MM.1S (cell line): ENCODE measurements around the gene DVL1.

ENCODE experiments used
- DNase-seq: peaks from one replicate; pipeline ENCODE4 v3.0.0-alpha.2; 2015
- H2AFZ ChIP-seq: fragments of 300-600 bp; sonication (generic); 2 replicates; pipeline ENCODE4 v1.6.0; 2016; ENCODE audit warnings: antibody characterized with exemption, low read length
- H3F3A ChIP-seq: fragments of 300-600 bp; sonication (generic); 2 replicates; pipeline ENCODE4 v1.6.1; 2016; ENCODE audit warnings: mild to moderate bottlenecking, antibody characterized with exemption, low read length, moderate library complexity, mixed read lengths; ENCODE audit not compliant: insufficient read depth
- H3K27ac ChIP-seq: fragments of 300-600 bp; sonication (generic); 2 replicates; pipeline ENCODE4 v1.5.1; 2016; ENCODE audit warnings: mild to moderate bottlenecking, low read length
- H3K27me3 ChIP-seq: fragments of 300-600 bp; sonication (generic); replicated peaks from 2 replicates; pipeline ENCODE4 v1.6.0; 2016; ENCODE audit warnings: low read length; ENCODE audit not compliant: insufficient read depth
- H3K36me3 ChIP-seq: fragments of 300-600 bp; sonication (generic); replicated peaks from 2 replicates; pipeline ENCODE4 v1.6.1; 2016; ENCODE audit warnings: mild to moderate bottlenecking, low read length, mixed read lengths; ENCODE audit not compliant: insufficient read depth
- H3K4me1 ChIP-seq: fragments of 300-600 bp; sonication (generic); 2 replicates; pipeline ENCODE4 v1.6.1; 2016; ENCODE audit warnings: low read length, mixed read lengths
- H3K4me2 ChIP-seq: fragments of 300-600 bp; sonication (generic); 2 replicates; pipeline ENCODE4 v1.6.0; 2016; ENCODE audit warnings: low read depth, low read length
- H3K4me3 ChIP-seq: fragments of 300-600 bp; sonication (generic); 2 replicates; pipeline ENCODE4 v1.5.1; 2016; ENCODE audit warnings: low read length, mixed read lengths
- H3K79me2 ChIP-seq: fragments of 300-600 bp; sonication (generic); 2 replicates; pipeline ENCODE4 v1.6.1; 2016; ENCODE audit warnings: mixed run types, low read length, mixed read lengths
- H3K9ac ChIP-seq: fragments of 300-600 bp; sonication (generic); 2 replicates; pipeline ENCODE4 v1.6.1; 2016; ENCODE audit warnings: low read length, mixed read lengths
- H3K9me2 ChIP-seq: fragments of 300-600 bp; sonication (generic); replicated peaks from 2 replicates; pipeline ENCODE4 v1.6.1; 2016; ENCODE audit warnings: mild to moderate bottlenecking, low read length, mixed read lengths; ENCODE audit not compliant: insufficient read depth
- H3K9me3 ChIP-seq: fragments of 300-600 bp; sonication (generic); replicated peaks from 2 replicates; pipeline ENCODE4 v1.6.1; 2016; ENCODE audit warnings: mild to moderate bottlenecking, low read length, mixed read lengths; ENCODE audit not compliant: insufficient read depth
- H4K20me1 ChIP-seq: fragments of 300-600 bp; sonication (generic); 2 replicates; pipeline ENCODE4 v1.6.1; 2016; ENCODE audit warnings: mild to moderate bottlenecking, low read length, moderate library complexity, mixed read lengths; ENCODE audit not compliant: insufficient read depth
- EZH2 ChIP-seq: fragments of 300-600 bp; sonication (generic); optimal IDR thresholded peaks from 2 replicates; pipeline ENCODE3; 2017; ENCODE audit warnings: low read depth, mild to moderate bottlenecking, antibody characterized with exemption, low read length, mixed read lengths
- EZH2phosphoT487 ChIP-seq: fragments of 300-600 bp; sonication (generic); IDR thresholded peaks from 2 replicates; pipeline ENCODE4 v1.6.1; 2018; ENCODE audit warnings: antibody characterized with exemption, low read length
- TF ChIP-seq, protein P1 (sequence below): fragments of 300-600 bp; sonication (generic); IDR thresholded peaks from 2 replicates; pipeline ENCODE4 v1.5.1; 2016; ENCODE audit warnings: antibody characterized with exemption, low read length, mixed read lengths

DVL1 gene

GRCh38 chr1:1345384-1345783 lies 3.8 kb downstream of the DVL1 start:
- Histone ChIP-seq H2AFZ (no peak overlapping the region), H3K4me3 (no peak overlapping the region), H3K36me3 (no peaks in the 10 kb centered on the region), H3K27me3 (no peaks in the 10 kb centered on the region), H3K27ac (no peak overlapping the region), H3K4me2 (no peak overlapping the region), H3K9me2 (no peaks in the 10 kb centered on the region), H3F3A (no peaks in the 10 kb centered on the region), H4K20me1 (no peaks in the 10 kb centered on the region), H3K9me3 (no peaks in the 10 kb centered on the region), H3K79me2 (peaks cover 22% of the 10 kb centered on the region), H3K9ac (no peak overlapping the region), H3K4me1 (no peaks in the 10 kb centered on the region)
- TF ChIP-seq, protein P1, sequence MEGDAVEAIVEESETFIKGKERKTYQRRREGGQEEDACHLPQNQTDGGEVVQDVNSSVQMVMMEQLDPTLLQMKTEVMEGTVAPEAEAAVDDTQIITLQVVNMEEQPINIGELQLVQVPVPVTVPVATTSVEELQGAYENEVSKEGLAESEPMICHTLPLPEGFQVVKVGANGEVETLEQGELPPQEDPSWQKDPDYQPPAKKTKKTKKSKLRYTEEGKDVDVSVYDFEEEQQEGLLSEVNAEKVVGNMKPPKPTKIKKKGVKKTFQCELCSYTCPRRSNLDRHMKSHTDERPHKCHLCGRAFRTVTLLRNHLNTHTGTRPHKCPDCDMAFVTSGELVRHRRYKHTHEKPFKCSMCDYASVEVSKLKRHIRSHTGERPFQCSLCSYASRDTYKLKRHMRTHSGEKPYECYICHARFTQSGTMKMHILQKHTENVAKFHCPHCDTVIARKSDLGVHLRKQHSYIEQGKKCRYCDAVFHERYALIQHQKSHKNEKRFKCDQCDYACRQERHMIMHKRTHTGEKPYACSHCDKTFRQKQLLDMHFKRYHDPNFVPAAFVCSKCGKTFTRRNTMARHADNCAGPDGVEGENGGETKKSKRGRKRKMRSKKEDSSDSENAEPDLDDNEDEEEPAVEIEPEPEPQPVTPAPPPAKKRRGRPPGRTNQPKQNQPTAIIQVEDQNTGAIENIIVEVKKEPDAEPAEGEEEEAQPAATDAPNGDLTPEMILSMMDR: no peak
- TF ChIP-seq EZH2phosphoT487: no peak
- no peak for TF ChIP-seq EZH2
- no peak for DNase-seq

DNA sequence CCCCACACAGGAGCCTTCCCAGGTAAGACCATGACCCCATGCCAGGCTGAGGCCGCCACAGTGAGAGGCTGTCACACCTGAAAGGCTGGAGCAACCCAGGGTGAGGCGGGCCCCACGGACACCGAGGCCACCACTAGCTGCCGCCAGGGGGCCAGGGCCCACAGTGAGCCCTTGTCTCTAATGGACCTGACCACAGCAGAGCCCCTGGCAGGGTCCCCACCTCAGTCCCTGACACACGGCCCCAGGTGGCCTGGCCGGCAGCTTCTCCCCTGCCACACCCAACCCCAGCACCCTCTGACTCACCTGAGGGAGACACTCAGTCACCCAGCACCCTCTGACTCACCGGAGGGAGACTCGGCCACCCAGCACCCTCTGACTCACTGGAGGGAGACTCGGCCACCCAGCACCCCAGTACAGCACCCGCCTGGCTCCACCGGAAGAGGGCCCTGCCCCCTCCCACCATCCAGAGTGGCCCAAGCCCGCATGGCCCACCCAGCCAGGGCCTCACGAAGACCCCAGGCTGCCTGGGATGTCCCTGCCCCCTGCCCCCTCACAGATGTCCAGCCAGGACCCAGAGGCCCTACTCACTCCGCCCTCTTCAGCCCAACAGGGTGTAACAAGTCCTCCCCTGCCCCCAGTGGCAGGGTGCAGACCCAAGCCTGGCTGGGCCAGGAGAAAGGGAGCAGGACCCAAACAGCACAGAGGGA lies 4.4 kb downstream of the DVL1 start:
- Histone ChIP-seq H3K4me1 (no peaks in the 10 kb centered on the region), H3K4me2 (no peak overlapping the region)

GRCh38 chr1:1343811-1344421 lies 5.3 kb downstream of the DVL1 start:
- H3K4me2 ChIP-seq: no peak overlapping the region
- H3K79me2 ChIP-seq: peaks cover 22% of the 10 kb centered on the region
- no peak for DNase-seq
- H3K27ac ChIP-seq: no peak overlapping the region
- H3K9me3 ChIP-seq: no peaks in the 10 kb centered on the region
- no peaks in the 10 kb centered on the region for H4K20me1 ChIP-seq
- H2AFZ ChIP-seq: no peak overlapping the region
- H3K9ac ChIP-seq: no peak overlapping the region
- H3K9me2 ChIP-seq: no peaks in the 10 kb centered on the region
- TF ChIP-seq, protein P1: no peak
- H3F3A ChIP-seq: no peaks in the 10 kb centered on the region
- H3K27me3 ChIP-seq: no peaks in the 10 kb centered on the region
- H3K4me1 ChIP-seq: no peaks in the 10 kb centered on the region
- no peaks in the 10 kb centered on the region for H3K36me3 ChIP-seq
- no peak overlapping the region for H3K4me3 ChIP-seq

More for the DNA sequence above, 4.4 kb downstream of the DVL1 start:
- Histone ChIP-seq H3F3A (no peaks in the 10 kb centered on the region), H3K79me2 (peaks cover 22% of the 10 kb centered on the region), H3K4me3 (no peak overlapping the region), H3K9me3 (no peaks in the 10 kb centered on the region), H4K20me1 (no peaks in the 10 kb centered on the region), H3K27me3 (no peaks in the 10 kb centered on the region), H3K9me2 (no peaks in the 10 kb centered on the region), H3K36me3 (no peaks in the 10 kb centered on the region), H3K9ac (no peak overlapping the region), H2AFZ (no peak overlapping the region), H3K27ac (no peak overlapping the region)
- no peak for DNase-seq
- TF ChIP-seq EZH2phosphoT487 (no peak), EZH2 (no peak)
- TF ChIP-seq, protein P1: peak; percentile 35; the same call in 1 of the 2 replicates
